Motor neuron (in vitro differentiated cells): ENCODE results near the gene PSMB2. TPM values are rescaled to one million over a fixed set of nuclear protein-coding genes. Genes with fewer than 3 reads are reported as not detected.
"Not testable (repeated sequence)": the region's sequence is repeated elsewhere in the genome, so short reads cannot be mapped to it uniquely, and the experiment has no call there.

Experiments
- ATAC-seq, 8 experiments: fragments of 200-7000 bp; cut with Tn5 transposase; replicated peaks in 6 of 8; 2 replicates each; pipeline ENCODE4 v1.8.0; 2021; ENCODE audit warnings: mild to moderate bottlenecking in 8 of 8, moderate library complexity in 8 of 8
- H3K27ac ChIP-seq, 2 donors: fragments of 250-450 bp; sonication (Bioruptor Pico); 2 replicates each; pipeline ENCODE4 v1.9.0; 2021; ENCODE audit warnings: antibody characterized with exemption in 2 of 2, mild to moderate bottlenecking in 2 of 2, moderate library complexity in 1 of 2
- H3K4me1 ChIP-seq, 2 donors: fragments of 250-450 bp; sonication (Bioruptor Pico); replicated peaks in 1 of 2; 2 replicates each; pipeline ENCODE4 v1.6.1; 2021; ENCODE audit warnings: antibody characterized with exemption in 2 of 2, mild to moderate bottlenecking in 2 of 2, moderate library complexity in 1 of 2
- H3K4me3 ChIP-seq, 5 donors: fragments of 250-450 bp; sonication (Bioruptor Pico); 2 replicates each; pipeline ENCODE4 v1.9.0; 2021; ENCODE audit warnings: antibody characterized with exemption in 5 of 5, mild to moderate bottlenecking in 5 of 5, moderate library complexity in 4 of 5
- WGBS, 10 experiments: fragments of 450-650 bp; shearing (Covaris generic); methylation state at CpG; one replicate each; pipeline ENCODE4 v1.0.0; 2022; 5-methylcytosine and 5-hydroxymethylcytosine counted together
- in situ Hi-C, 9 experiments: fragments of 400-800 bp; cut with MboI; loops; one replicate each; pipeline ENCODE4 v1.15.0; 2021; ENCODE audit warnings: low sequenced_read_pairs in 9 of 9, low pct_unique_long_range_greater_than_20kb in 2 of 9; ENCODE audit not compliant: unreplicated experiment in 9 of 9
- total RNA-seq, 8 experiments: library from RNA; unstranded; fragments of 300-600 nt; gene quantifications; 2 replicates each; pipeline versions ENCODE4 v1.2.3 to v1.2.4, GENCODE V29; 2022

The PSMB2 gene
- 100 to 1,000 TPM in 2 of 8 experiments, 10 to 100 TPM in 6; 50.1 to 109 (median 74.9) TPM for total RNA-seq

- ATAC-seq, result peak; percentile 92 to 99 (median 98)
- in situ Hi-C loops, result no loop called here
- 0 to 4% (median 0%) methylated on average over 1 to 29 of the region's 43 CpGs; no CpG with 5 or more reads in 3 of the 10 experiments for WGBS, 10 experiments
- Histone ChIP-seq H3K4me3 (peak within 1 kb of the TSS; percentile 67 to 99 (median 96)), H3K27ac (peak within 1 kb of the TSS; percentile 83 to 92), H3K4me1 (peaks cover 19 to 20% of the 10 kb centered on the region in 2 donors)
Measured at GRCh38 chr1:35641233-35641866, at the start of gene PSMB2. PSMB2 (minus strand) TSS chr1:35641526; CDS start chr1:35641432, 94 bp downstream.

- 0 to 40% (median 15%) methylated on average over 1 to 6 of the region's 9 CpGs; no CpG with 5 or more reads in 7 of the 10 experiments for WGBS, 10 experiments
- no peak overlapping the region for H3K27ac ChIP-seq
- H3K4me3 ChIP-seq, result no peak overlapping the region
- ATAC-seq, result peak in 4 of 8 experiments; percentile 15 to 60 (median 42)
- H3K4me1 ChIP-seq, result peaks cover 7 to 11% of the 10 kb centered on the region in 2 donors
- in situ Hi-C loops, result no loop called here
Measured at GRCh38 chr1:35691080-35691479, 49.8 kb upstream of the PSMB2 start.

GRCh38 chr1:35690103-35690502, 48.8 kb upstream of the PSMB2 start:
- in situ Hi-C loops, H3K27ac ChIP-seq, ATAC-seq, H3K4me3 ChIP-seq: not testable (repeated sequence)
- peaks cover 7 to 11% of the 10 kb centered on the region in 2 donors for H3K4me1 ChIP-seq
- WGBS, 10 experiments, result 29 to 100% (median 83%) methylated on average over 2 to 4 of the region's 4 CpGs; no CpG with 5 or more reads in 1 of the 10 experiments

- in situ Hi-C loops, result no loop called here
- WGBS, 10 experiments, result 38 to 100% (median 83%) methylated on average over 1 to 5 of the region's 5 CpGs
Measured at GRCh38 chr1:35688161-35688560, 46.8 kb upstream of the PSMB2 start.

GRCh38 chr1:35683012-35683411, 41.7 kb upstream of the PSMB2 start:
- WGBS, 10 experiments, result 17 to 58% (median 42%) methylated on average over 1 to 5 of the region's 5 CpGs; no CpG with 5 or more reads in 1 of the 10 experiments
- Histone ChIP-seq H3K4me3 (no peak overlapping the region), H3K4me1 (no peaks in the 10 kb centered on the region), H3K27ac (no peak overlapping the region)
- in situ Hi-C loops, result no loop called here
- no peak for ATAC-seq

More at GRCh38 chr1:35688161-35688560, 46.8 kb upstream of the PSMB2 start:
- Histone ChIP-seq H3K4me1 (peaks cover 7 to 11% of the 10 kb centered on the region in 2 donors), H3K4me3 (no peak overlapping the region), H3K27ac (no peak overlapping the region)
- ATAC-seq, result no peak

GRCh38 chr1:35680271-35680670, 38.9 kb upstream of the PSMB2 start:
- H3K27ac ChIP-seq, result no peak overlapping the region
- WGBS, 10 experiments, result 29 to 100% (median 74%) methylated on average over 1 to 3 of the region's 3 CpGs; no CpG with 5 or more reads in 3 of the 10 experiments
- no peak overlapping the region for H3K4me3 ChIP-seq
- ATAC-seq, result no peak
- in situ Hi-C loops, result no loop called here
- no peaks in the 10 kb centered on the region for H3K4me1 ChIP-seq

GRCh38 chr1:35675773-35676172, 34.4 kb upstream of the PSMB2 start:
- in situ Hi-C loops, result no loop called here
- ATAC-seq, result no peak
- Histone ChIP-seq H3K27ac (no peak overlapping the region), H3K4me1 (no peaks in the 10 kb centered on the region), H3K4me3 (no peak overlapping the region)
- 55 to 100% (median 69%) methylated on average over 1 of the region's 1 CpG; no CpG with 5 or more reads in 3 of the 10 experiments for WGBS, 10 experiments

GRCh38 chr1:35674111-35674510, 32.8 kb upstream of the PSMB2 start:
- in situ Hi-C loops, result no loop called here
- WGBS, 10 experiments, result 0 to 100% (median 72%) methylated on average over 1 to 5 of the region's 5 CpGs; no CpG with 5 or more reads in 1 of the 10 experiments

GRCh38 chr1:35672116-35672515, 30.8 kb upstream of the PSMB2 start:
- Histone ChIP-seq H3K4me3 (no peak overlapping the region), H3K27ac (no peak overlapping the region), H3K4me1 (no peaks in the 10 kb centered on the region)
- WGBS, 10 experiments, result 36 to 100% (median 70%) methylated on average over 1 to 6 of the region's 6 CpGs; no CpG with 5 or more reads in 4 of the 10 experiments
- in situ Hi-C loops, result no loop called here
- no peak for ATAC-seq

More at GRCh38 chr1:35674111-35674510, 32.8 kb upstream of the PSMB2 start:
- no peak overlapping the region for H3K4me3 ChIP-seq
- H3K4me1 ChIP-seq, result no peaks in the 10 kb centered on the region
- ATAC-seq, result no peak
- H3K27ac ChIP-seq, result no peak overlapping the region

- in situ Hi-C loops, result no loop called here
- Histone ChIP-seq H3K4me1 (no peaks in the 10 kb centered on the region), H3K4me3 (no peak overlapping the region), H3K27ac (no peak overlapping the region)
- ATAC-seq, result no peak
- WGBS, 10 experiments, result 32 to 98% (median 82%) methylated on average over 1 to 5 of the region's 5 CpGs
Measured at GRCh38 chr1:35668506-35668905, 27.2 kb upstream of the PSMB2 start.

GRCh38 chr1:35666916-35667315, 25.6 kb upstream of the PSMB2 start:
- Histone ChIP-seq H3K27ac (no peak overlapping the region), H3K4me1 (no peaks in the 10 kb centered on the region), H3K4me3 (no peak overlapping the region)
- in situ Hi-C loops, result no loop called here
- WGBS, 10 experiments, result 0 to 90% (median 56%) methylated on average over 1 of the region's 1 CpG; no CpG with 5 or more reads in 5 of the 10 experiments
- no peak for ATAC-seq

GRCh38 chr1:35666216-35666615, 24.9 kb upstream of the PSMB2 start:
- no peak for ATAC-seq
- H3K4me3 ChIP-seq, result no peak overlapping the region
- H3K4me1 ChIP-seq, result no peaks in the 10 kb centered on the region
- in situ Hi-C loops, result no loop called here
- 0 to 100% (median 81%) methylated on average over 1 to 2 of the region's 2 CpGs; no CpG with 5 or more reads in 1 of the 10 experiments for WGBS, 10 experiments
- no peak overlapping the region for H3K27ac ChIP-seq

GRCh38 chr1:35663434-35663833, 22.1 kb upstream of the PSMB2 start:
- H3K27ac ChIP-seq, result no peak overlapping the region
- ATAC-seq, result no peak
- in situ Hi-C loops, result no loop called here
- no peaks in the 10 kb centered on the region for H3K4me1 ChIP-seq
- H3K4me3 ChIP-seq, result no peak overlapping the region
- WGBS, 10 experiments, result 72 to 100% (median 83%) methylated on average over 1 to 9 of the region's 9 CpGs; no CpG with 5 or more reads in 5 of the 10 experiments

- 40 to 100% (median 76%) methylated on average over 1 to 2 of the region's 2 CpGs; no CpG with 5 or more reads in 5 of the 10 experiments for WGBS, 10 experiments
- in situ Hi-C loops, result no loop called here
- no peak for ATAC-seq
- H3K27ac ChIP-seq, result no peak overlapping the region
- no peak overlapping the region for H3K4me3 ChIP-seq
- H3K4me1 ChIP-seq, result no peaks in the 10 kb centered on the region
Measured at GRCh38 chr1:35661474-35661795, 20.1 kb upstream of the PSMB2 start.
